ENCODE data around the gene RTP2.

Gene RTP2

DNA sequence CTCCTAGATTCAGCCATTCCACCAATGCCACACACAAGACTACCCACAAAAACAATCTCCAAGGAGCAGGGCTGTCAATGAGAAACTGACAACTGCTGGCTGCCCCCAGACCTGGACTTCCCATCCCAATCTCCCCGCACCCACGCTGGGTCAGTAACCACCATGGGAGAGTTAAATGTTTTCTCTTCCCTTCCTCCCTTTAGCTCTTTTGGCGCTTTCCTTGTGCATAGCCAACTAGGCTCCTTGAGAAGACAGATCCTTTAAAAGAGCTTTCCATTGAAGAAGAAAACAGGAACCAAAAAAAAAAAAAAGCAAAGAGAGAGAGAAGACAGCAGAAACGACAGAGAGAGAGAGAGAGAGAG, 34.6 kb upstream of the RTP2 start:
- TF ChIP-seq, protein P1, sequence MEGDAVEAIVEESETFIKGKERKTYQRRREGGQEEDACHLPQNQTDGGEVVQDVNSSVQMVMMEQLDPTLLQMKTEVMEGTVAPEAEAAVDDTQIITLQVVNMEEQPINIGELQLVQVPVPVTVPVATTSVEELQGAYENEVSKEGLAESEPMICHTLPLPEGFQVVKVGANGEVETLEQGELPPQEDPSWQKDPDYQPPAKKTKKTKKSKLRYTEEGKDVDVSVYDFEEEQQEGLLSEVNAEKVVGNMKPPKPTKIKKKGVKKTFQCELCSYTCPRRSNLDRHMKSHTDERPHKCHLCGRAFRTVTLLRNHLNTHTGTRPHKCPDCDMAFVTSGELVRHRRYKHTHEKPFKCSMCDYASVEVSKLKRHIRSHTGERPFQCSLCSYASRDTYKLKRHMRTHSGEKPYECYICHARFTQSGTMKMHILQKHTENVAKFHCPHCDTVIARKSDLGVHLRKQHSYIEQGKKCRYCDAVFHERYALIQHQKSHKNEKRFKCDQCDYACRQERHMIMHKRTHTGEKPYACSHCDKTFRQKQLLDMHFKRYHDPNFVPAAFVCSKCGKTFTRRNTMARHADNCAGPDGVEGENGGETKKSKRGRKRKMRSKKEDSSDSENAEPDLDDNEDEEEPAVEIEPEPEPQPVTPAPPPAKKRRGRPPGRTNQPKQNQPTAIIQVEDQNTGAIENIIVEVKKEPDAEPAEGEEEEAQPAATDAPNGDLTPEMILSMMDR (IDR thresholded peaks at IDR 0.05), result no peak
- peaks cover 59 to 66% of the 10 kb centered on the region in 2 experiments for H3K4me1 ChIP-seq (ENCODE audit: control insufficient read depth in 1 of 2, insufficient read depth in 1 of 2, low read depth in 1 of 2, low read length in 1 of 2)
- H3K27ac ChIP-seq, result peak overlapping the region; percentile 97
- H3K36me3 ChIP-seq, result peaks cover 65% of the 10 kb centered on the region
- H3K4me3 ChIP-seq (ENCODE audit: low read depth in 1 of 2, low read length in 1 of 2), result peak overlapping the region; percentile 87 to 97
- H3K9me3 ChIP-seq, result no peaks in the 10 kb centered on the region
- no peaks in the 10 kb centered on the region for H3K27me3 ChIP-seq

DNA sequence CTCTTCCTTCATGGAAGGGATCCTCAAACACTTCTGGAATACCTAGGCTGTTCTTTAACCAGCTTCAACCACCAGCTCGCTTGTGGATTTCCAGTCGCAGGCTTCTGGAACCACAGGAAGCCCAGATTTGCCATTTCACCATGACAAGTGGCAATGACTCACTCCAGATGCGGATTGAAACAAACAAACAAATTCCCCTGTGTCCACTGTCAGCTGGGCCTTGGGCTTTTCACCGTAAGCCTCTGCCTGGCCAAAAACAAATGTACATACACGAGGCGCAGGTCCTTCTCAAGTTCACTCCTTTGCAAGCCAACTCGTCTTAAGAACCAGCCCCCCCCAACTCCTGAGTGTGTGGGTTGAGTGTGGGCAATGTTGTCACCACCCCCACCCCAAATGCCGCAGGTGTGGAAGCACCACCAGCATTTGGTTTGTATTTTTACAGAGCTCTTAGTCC, 34.1 kb upstream of the RTP2 start:
- Histone ChIP-seq H3K9me3 (no peaks in the 10 kb centered on the region), H3K36me3 (peaks cover 70% of the 10 kb centered on the region), H3K27ac (peak overlapping the region; percentile 97), H3K4me1 (ENCODE audit: control insufficient read depth in 1 of 2, insufficient read depth in 1 of 2, low read depth in 1 of 2, low read length in 1 of 2) (peaks cover 59 to 62% of the 10 kb centered on the region in 2 experiments), H3K27me3 (no peaks in the 10 kb centered on the region), H3K4me3 (ENCODE audit: low read depth in 1 of 2, low read length in 1 of 2) (peak overlapping the region; percentile 87 to 97)
- TF ChIP-seq, protein P1 (IDR thresholded peaks at IDR 0.05), result no peak

DNA sequence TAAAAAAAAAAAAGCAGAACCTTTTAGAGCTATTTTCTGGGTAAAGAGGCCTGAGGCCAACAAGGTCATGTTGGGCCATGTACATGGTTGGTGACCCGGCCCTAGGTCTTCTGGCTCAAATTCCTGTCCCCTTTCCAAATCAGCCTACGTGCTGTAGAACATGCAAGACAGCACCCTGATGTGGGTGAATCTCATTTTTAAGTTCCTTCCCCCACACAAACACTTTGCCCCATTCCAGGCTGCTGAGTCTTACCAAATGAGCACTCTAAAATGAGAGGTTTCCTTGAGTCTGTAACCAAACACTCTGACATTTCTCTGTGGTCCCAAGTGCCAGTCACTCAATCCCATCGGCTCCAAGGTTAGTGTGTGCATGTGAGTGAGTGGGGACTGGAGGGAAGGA, 33.5 kb upstream of the RTP2 start:
- TF ChIP-seq, protein P1 (IDR thresholded peaks at IDR 0.05), result no peak
- peak overlapping the region; percentile 9 to 87 for H3K4me3 ChIP-seq (ENCODE audit: low read depth in 1 of 2, low read length in 1 of 2)
- H3K9me3 ChIP-seq, result no peaks in the 10 kb centered on the region
- H3K4me1 ChIP-seq (ENCODE audit: control insufficient read depth in 1 of 2, insufficient read depth in 1 of 2, low read depth in 1 of 2, low read length in 1 of 2), result peaks cover 54 to 57% of the 10 kb centered on the region in 2 experiments
- peak overlapping the region; percentile 97 for H3K27ac ChIP-seq
- no peaks in the 10 kb centered on the region for H3K27me3 ChIP-seq
- peaks cover 70% of the 10 kb centered on the region for H3K36me3 ChIP-seq

DNA sequence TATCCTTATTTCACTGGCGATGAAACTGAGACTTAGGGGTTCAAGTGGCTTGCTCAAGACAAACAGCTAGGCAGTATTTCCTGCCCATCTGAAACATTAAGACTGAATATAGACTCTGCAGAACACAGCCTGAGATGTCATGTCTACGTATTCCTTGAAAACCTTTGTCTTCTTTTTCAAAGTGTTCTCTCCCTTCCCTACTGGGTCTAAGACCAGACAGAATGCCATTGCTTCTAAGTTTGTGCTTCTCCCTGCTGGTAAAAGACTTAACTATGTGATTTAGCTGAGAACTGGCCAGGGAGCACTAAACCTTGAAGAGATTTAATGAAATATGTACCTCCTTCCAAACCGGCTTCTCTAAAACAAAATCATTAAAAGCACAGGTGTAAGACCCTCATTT, 33.0 kb upstream of the RTP2 start:
- Histone ChIP-seq H3K4me3 (ENCODE audit: low read depth in 1 of 2, low read length in 1 of 2) (no peak overlapping the region), H3K9me3 (no peaks in the 10 kb centered on the region), H3K4me1 (ENCODE audit: control insufficient read depth in 1 of 2, insufficient read depth in 1 of 2, low read depth in 1 of 2, low read length in 1 of 2) (peaks cover 49 to 52% of the 10 kb centered on the region in 2 experiments), H3K27ac (peak overlapping the region; percentile 97), H3K36me3 (peaks cover 73% of the 10 kb centered on the region), H3K27me3 (no peaks in the 10 kb centered on the region)
- TF ChIP-seq, protein P1 (IDR thresholded peaks at IDR 0.05), result no peak

DNA sequence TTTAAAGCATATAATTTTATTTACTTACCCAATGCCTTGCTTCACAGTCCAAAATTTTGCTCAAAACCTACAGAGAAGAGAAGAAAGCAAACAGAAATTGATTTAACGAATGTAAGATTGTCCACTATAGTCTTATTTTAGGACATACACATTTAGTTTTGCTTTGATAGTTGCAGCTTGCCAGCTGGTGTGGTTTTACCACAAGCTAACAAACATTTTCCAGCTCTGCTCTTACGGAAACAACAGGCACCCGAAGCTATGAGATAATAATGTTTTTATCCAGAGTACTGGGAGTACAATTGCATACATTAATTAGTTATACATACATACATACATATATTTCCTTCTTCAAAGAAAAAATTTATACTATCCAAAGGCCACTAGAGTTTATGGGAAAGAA, 32.5 kb upstream of the RTP2 start:
- Histone ChIP-seq H3K4me1 (ENCODE audit: control insufficient read depth in 1 of 2, insufficient read depth in 1 of 2, low read depth in 1 of 2, low read length in 1 of 2) (peaks cover 44 to 47% of the 10 kb centered on the region in 2 experiments), H3K36me3 (peaks cover 75% of the 10 kb centered on the region), H3K4me3 (ENCODE audit: low read depth in 1 of 2, low read length in 1 of 2) (no peak overlapping the region), H3K27me3 (no peaks in the 10 kb centered on the region), H3K27ac (peak overlapping the region; percentile 97), H3K9me3 (no peaks in the 10 kb centered on the region)
- TF ChIP-seq, protein P1 (IDR thresholded peaks at IDR 0.05), result no peak

DNA sequence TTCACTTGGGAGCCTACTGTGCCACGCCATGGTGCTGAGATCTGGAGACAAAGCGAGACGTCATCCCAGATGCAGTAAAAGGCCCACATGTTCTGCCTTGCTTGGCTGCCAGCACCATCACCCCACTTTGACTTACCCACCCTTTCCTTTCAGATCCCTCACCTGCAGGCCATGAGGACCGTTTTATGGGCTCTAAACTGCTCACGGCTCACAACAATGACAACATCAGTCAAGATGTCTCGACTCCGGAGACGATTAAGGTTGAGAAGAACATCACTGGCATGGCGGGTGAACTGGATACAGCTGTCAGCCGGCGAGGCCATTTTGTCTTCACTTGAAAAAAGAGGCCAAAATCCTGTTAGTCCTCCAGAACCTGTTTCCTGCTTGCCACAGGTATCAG, 31.0 kb upstream of the RTP2 start:
- Histone ChIP-seq H3K4me1 (ENCODE audit: control insufficient read depth in 1 of 2, insufficient read depth in 1 of 2, low read depth in 1 of 2, low read length in 1 of 2) (peaks cover 29 to 32% of the 10 kb centered on the region in 2 experiments), H3K9me3 (no peaks in the 10 kb centered on the region), H3K4me3 (ENCODE audit: low read depth in 1 of 2, low read length in 1 of 2) (no peak overlapping the region), H3K27me3 (no peaks in the 10 kb centered on the region), H3K27ac (peak overlapping the region; percentile 97), H3K36me3 (peaks cover 79% of the 10 kb centered on the region)
- TF ChIP-seq, protein P1 (IDR thresholded peaks at IDR 0.05), result no peak
